HG03575 (cell line): Measurements from ENCODE around the gene OR6S1.

Experiments used
- ATAC-seq: cut with Tn5 transposase; IDR thresholded peaks from one replicate; pipeline ENCODE4 v1.9.1; 2021; ENCODE audit not compliant: unreplicated experiment, insufficient number of reproducible peaks, low FRiP score; ENCODE audit errors: extremely low read depth

The OR6S1 gene, protein sequence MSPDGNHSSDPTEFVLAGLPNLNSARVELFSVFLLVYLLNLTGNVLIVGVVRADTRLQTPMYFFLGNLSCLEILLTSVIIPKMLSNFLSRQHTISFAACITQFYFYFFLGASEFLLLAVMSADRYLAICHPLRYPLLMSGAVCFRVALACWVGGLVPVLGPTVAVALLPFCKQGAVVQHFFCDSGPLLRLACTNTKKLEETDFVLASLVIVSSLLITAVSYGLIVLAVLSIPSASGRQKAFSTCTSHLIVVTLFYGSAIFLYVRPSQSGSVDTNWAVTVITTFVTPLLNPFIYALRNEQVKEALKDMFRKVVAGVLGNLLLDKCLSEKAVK

DNA sequence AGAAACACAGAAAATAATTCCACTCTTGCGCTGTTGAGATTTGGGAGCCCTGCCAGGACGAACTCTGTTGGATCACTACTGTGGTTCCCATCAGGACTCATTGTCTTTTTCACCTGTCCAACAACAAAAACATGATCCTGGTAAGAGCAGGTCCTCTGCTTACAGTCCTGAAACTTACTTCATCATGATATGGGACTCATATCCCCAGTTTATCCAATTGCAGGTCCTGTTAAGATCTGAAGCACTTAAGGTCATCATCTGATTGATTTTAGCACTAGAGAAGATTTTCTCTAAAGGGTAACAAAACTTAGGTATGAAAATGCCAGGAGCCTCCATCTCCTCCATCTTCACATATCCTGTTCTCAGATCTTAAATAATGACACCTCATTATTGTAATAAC, at the start of gene OR6S1:
Gene OR6S1 (minus strand): TSS at position 101 of the 400 bp plus-strand sequence. CDS start 0 bp downstream, at position 101.
- ATAC-seq: no peak

DNA sequence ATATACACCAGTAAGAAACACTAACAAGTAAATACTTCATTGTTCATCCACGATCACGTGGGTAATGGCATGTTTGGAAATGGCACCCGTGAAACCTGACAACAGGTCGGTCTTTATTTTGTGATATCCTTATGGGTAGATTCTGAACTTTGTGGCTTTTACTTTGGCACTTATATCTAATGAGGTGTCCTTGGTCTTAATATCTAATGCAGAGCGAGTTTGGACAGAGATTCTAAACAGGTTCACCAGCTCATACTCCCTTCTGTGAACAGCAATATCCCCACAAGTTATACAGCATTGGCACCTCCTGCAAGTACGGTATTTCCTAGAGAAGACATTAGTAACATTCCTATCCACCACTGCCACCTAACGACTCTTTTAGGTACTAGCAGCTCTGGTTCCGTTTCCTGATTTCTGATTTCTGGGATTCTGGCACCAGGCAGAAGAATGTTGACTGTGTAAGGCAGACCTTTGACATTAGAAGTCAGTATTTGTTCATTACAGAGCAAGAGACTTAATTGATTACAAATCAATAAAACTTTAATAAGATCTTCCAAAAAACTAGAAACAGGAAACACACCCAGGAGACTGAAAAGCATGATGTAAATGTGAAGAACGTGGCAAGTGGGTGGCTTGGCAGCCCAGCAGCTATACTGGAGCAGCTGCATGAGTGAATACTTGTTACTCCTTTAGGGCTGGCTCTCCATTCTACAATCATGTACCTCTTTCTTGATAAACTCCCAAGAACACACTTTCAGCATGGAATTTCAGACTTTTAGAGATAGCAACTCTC, 49.6 kb upstream of the OR6S1 start:
- no peak for ATAC-seq

DNA sequence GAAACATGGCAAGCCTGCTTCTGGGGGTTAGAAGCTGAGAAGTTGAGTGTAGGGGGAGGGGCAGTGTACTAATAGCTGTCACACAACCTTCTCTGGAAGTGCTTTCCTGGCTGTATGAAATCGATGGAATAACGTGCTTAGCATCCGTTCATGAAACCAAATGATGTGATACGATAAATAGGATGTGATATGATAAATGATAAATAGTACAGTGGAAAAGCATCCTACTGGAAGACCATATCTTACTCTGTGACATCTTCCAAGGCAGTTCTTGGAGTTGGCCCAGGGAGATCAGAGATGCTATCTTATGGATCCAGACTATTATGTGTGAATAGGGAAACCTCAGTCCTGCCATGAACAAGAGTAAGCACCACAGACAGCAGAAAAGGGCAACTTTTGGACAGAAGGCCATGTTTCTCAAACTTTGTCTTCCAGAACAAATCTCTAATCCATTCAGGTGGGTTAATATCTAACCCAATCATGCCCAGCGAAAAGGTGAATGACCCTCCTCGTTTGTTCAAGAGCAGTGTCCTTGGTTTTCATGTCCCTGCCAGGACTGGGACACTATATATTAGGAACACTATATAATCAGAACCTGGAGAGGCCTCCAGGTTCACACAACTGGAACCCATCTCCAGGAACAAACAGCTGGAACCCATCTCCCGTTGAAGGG, 46.8 kb upstream of the OR6S1 start, which contains the start of gene ANG:
Gene ANG (plus strand): TSS at position 598 of the 673 bp plus-strand sequence. CDS start 4,801 bp downstream, outside the sequence.
- ATAC-seq: no peak

DNA sequence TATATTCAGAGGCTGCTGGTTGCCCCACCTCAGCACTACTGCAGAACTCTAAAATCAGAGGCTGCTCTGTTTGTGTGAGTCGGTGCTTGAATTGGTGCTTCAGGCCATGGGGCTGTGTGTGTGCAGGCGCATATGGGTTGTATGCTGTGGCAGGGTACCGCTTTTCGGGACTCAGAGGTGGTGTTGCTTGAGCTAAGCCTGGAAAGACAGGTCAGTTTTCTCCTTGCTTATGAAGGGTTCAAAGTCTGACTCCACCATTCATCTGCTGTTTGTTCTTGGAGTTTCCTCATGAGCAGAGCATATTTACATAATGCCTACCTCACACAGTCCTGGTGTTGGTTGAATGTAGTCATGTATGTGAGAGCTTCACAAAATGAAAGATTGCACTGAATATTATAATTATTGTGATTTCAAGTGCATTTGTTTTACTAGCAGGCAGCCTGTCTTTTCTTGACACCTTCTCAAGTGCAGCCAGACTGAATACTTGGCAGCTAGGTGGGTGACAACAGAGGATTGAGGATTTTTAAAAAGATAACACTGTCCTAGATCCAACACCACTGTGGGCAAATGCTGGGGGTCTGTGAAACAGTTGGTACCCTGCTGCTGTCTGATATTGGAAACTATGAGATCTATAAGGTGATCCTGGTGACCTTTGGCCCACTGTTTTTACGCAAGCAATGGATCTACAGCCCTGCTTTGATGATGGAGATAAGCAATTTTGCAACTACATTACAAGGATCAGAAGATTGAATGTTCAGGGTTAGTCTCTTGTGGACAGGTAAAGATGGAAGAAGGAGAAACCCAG, 46.1 kb upstream of the OR6S1 start:
- no peak for ATAC-seq

DNA sequence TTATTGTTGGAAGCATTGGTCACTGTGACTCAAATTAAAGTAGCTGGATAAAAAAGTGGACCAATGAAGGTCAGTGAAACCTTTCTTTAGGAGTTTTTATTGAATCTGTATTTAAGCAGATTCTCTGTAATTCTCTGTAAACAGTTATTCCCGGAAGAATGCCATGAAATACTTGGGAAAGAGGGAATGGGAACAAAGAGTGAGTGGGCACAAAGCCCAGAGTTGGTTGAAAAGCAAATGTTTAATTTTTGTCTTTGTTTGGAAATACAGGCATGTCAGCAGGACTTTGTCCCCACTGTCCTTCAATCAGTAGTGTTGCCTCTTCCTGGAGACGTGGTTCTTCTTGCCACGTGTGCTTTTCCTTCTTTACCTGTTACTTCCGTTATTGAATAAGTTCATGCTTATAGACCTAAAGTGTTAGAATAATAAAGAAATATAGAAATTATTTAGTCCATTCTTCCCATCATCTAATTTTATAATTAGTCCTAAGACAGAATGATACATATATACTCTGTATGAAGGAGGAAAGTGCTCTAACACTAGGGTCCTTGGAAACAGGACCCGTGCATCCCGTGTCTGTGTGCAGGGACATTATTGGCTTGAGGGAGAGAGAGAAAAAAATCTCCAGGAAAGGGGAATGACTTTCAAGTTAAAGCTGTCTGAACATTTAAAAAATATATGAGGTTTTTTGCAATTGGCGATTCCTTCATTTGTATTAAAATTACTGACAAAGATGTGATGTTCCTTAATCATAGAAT, 45.1 kb upstream of the OR6S1 start:
- ATAC-seq: no peak

DNA sequence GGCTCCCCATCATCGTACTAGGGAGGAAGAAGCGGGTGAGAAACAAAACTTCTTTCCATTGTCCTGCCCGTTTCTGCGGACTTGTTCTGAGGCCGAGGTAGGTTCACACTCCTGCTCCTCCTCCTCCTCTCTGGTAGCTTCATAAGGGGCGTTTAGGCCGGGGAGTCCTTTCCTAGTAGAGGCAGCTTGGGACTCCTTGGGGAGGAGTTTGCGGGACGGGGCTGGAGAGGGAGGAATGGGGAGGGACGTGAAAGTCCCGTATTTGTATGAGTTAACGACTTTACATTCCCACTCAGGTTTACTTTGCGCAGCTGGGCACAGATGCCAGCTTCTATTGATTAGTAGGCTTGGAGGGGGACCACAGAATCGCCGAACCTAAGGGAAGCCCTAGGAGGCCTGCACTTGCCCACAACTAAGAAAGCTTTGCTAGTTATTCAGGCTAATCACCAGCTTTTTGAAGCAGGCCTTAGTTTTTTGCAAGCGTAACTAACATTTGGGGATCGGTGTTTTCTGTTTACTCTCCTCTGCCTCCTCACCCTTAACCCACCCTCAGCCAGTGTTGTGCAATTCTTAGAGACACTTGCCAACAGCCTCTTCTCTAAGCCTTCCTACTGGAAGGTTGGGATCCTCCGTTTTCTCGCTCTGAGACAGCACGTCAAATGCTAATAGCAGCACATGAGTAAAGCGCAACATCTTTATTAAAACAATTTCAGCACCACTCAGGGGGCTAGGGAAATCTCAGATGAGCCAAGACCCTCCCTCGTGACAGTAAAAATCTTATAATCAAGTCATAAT, 43.4 kb upstream of the OR6S1 start:
- ATAC-seq: no peak

DNA sequence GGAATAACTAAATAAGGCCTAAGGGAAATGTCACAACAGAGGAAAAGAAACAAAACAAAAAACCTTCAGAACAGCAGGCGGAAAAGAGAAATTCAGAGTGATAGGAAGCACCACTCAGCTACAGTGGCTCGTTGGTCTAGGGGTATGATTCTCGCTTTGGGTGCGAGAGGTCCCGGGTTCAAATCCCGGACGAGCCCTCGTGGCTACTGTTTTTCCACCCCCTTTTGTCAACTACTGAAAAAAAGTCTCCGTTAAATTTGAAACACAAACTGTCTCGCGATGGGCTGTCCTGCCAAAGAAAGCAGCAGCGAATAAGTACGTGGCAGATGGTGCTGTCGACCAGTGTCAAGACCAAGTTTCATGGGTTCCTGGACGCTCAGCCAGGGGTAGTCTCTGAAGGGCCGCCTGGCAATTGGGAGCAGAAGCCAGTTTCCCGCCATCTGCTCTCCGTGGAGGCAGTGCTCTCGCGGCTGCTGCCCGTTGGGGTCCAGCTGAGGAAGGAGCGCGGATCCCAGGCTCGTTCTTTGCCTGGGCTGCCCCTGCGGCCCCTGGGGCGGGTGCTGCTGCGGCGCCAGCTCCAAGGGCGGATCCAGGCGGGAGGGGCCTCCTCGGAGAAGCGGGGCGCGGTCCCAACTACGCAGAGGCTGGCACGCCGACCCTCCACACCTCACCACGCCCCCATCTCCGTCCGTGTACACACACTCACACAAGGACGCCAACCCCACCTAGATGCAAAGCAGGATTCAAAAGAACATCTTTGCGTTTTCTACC, 42.6 kb upstream of the OR6S1 start, which contains the start of gene RNASE4:
Gene RNASE4 (plus strand): TSS at position 670 of the 771 bp plus-strand sequence. CDS start 14,812 bp downstream, outside the sequence.
- no peak for ATAC-seq

DNA sequence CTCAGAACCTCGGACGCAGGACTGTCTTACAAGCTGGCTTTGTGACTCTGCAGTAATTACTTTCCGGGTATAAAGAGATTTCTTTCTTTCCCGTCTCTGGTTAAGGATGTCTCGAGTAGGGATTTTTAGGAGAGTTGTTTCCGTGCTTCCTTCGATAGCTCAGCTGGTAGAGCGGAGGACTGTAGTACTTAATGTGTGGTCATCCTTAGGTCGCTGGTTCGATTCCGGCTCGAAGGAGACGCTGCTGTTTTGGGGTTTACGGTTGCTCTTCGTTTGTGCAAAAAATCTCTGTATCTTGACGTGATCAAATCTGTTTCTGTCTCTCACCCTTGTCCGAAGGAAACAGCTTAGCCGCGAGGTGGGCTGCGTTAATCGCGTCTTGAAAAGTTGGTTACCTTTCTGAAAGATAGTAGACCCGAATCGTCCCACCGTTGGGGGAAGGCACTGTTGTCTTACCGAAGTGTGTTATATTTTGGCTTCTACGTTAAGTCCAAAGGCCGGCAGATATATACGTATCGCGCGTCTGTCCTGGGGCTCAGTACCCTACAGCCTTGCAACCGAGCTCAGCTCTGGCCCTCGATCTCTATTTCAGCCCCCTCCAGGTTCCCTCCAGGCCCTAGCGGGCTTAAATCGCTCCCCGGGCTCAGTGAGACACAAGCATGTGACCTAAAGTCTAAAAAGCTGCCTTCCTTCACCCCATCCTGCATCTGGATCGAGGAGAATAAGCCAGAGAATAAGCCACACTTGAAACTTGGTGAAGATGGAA, 41.8 kb upstream of the OR6S1 start:
- no peak for ATAC-seq

DNA sequence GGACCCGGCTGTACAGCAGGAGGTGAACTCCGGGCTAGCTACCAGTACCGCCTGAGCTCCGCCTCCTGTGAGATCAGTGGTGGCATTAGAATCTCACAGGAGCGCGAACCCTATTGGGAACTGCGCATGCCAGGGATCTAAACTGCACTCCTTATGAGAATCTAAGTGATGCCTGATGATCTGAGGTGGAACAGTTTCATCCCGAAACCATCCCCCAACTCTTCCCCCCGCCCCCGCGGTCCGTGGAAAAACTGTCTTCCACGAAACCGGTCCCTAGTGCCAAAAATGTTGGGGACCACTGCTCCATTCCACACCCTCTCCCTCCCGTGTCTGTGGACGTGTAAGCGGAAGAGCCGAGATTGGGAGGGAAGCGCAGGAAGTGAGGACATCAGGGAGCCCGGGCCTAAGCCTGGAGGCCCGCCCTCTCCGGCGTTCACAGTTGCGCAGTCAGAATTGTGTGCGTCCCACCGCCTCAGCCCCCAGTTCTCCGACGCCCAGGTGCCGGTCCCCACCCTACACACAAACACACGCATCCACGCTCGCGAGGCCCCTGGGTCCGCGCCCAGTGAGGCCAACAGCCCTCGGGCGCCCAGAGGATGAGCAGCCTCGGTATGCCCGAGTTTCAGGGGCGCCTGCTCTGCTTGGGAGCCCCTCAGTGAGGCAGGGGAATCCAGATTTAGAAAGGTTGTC, 41.1 kb upstream of the OR6S1 start:
- ATAC-seq: no peak

DNA sequence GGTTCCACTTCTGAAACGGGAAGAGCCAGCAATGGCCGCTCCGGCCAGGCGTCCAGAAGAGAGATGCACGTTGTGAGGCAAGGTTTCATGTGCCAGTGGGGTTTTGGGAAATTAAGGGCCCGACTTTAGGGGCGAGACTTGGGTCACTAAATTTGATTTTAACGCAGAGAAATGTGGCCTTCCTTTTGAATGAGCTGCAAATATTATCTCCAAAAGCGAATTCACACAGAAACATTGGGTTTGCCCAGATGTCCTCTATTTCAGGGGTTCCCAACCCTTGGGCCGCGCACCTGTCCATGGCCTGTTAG, 40.6 kb upstream of the OR6S1 start:
- ATAC-seq: no peak

DNA sequence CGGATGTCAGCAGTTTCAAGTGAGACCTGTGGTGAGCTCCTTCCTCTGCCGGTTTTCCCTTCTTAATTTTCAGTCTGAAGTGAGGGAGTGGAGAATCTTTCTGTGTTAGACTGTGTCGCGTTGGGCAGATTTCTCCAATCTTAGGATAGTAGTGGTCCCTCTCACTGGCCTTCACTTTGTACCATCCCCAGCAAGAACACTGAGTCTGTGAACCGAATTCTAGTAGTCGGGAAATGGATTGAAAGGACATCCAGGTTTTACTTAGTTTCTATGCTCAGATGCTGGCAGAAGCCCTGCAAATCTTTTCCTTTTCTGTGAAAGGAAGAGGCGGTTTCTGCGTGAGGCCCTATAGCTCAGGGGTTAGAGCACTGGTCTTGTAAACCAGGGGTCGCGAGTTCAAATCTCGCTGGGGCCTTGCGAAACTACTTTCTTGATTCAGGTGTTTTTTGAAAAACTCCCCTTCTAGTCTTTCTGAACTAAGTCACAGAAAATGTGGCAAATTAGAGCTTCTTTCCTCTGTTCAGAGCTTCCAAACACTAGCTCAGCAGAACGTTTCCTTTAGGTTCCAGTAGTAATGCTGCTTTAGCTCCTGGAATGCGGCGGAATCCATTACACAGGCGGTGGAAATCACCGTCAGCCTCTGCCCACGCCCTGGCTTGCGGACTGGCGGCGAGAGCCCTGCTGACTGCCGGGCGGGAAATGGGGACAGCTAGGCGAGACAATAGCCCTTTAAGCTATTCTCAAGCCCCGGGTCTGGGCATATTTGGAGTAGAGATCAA, 40.0 kb upstream of the OR6S1 start:
- ATAC-seq: no peak

DNA sequence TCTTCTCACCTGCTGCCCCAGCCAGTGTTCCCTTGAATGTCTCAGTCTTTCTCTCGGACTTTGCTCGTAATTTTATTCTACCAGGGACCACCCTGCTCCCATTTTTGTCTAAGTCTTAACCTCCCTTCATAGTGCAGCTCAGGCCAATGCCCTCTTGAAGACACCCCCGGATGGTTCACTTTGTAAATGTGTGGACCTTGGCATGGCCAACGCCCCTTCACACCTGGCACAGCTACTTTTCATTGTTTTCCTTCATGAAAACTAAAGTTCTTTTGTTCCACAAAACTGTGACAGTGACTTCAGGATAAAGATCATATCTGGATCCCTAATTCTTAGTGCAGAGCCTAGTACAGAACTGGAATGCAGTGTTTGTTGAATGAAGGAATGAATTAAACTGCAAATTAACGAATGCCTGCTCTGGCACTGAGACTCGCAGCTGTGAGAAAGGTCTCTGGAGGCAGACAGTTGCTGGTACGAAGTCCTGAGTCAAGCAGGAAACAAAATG, 39.4 kb upstream of the OR6S1 start:
- ATAC-seq: no peak

DNA sequence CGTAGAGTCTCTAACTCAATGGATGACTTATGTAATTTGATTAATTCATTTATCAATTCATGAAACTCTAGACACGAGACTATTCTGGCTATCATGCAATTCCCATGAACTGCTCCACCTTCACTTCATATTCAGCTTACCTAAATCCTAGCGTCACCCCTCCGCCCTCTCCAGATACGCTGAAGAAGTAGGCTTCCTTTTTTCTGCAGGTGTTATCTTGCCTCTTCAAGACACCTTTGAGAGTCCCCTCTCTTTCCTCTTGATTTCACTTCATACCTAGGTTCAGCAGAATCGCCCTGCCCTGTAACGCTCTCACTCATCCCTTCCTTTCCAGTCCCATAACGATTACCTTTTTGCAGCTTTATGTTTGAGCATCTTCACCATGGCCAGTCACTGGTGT, 38.9 kb upstream of the OR6S1 start:
- ATAC-seq: no peak

DNA sequence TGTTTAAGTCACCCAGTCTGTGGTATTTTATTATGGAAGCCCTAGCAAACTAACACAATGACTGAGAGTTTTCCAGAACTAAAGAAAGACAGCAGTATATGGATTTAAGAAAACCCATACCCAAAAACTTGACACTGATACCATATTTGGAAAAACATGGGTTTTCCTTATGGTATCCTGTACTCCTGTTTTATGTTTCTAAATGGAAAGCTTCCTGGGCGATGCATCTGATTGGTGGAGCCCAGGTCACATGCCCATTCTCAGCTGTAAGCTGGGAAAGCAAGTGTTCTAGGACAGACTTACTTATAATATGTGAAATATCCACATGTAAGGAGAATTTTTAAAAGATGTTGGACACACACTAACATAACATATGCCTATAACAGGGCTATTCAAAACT, 38.4 kb upstream of the OR6S1 start:
- no peak for ATAC-seq

DNA sequence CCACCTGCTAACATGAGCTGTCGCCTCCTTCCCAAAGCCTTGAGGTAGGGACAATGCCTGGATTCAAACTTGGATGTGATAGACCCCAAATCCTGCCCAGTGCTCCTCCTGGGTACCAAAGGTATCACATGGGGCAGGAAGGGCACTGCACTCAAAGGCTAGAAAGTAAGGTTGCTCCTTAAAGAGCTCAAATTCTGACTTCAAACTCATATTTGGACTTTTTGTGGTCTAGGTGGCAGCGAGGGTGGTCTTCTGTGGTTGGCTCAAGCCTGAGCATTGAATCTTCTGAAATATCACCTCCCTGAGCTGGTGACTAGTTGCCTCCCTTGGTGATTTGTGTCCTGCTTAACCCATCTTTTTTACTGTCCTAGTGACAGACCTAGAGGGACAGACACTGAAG, 34.6 kb upstream of the OR6S1 start:
- ATAC-seq: no peak
